Endothelial cell of umbilical vein (primary cell): ENCODE data around the gene SLC25A21. TPM values are rescaled to one million over a fixed set of nuclear protein-coding genes. Genes with fewer than 3 reads are reported as not detected.

Experiments used
- BruUV-seq: library from RNA; stranded (reverse); fragments of 400-500 nt; replicated peaks from 2 replicates; lab custom pipeline; 2021; lab: Mats Ljungman, UMichigan
- CTCF ChIA-PET: fragments of 300-600, 350-600 bp; sonication (Branson Sonifier 250); formaldehyde crosslinking; loops from one replicate; lab custom pipeline; 2021; ENCODE audit warnings: antibody characterized with exemption, inconsistent platforms; lab: Charles Lee
- POLR2A ChIA-PET: fragments of 300-600, 350-600 bp; sonication (Branson Sonifier 250); formaldehyde crosslinking; loops from one replicate; lab custom pipeline; 2021; ENCODE audit warnings: antibody characterized with exemption, inconsistent platforms; lab: Charles Lee
- DNase-seq: peaks from one replicate; pipeline ENCODE4 v3.0.0-alpha.2; 2011; ENCODE audit warnings: low read depth, low spot score
- FAIRE-seq: peaks from 2 replicates; lab custom pipeline; 2011; peaks lifted over from hg19 to GRCh38; lab: Jason Lieb, UNC
- H2AFZ ChIP-seq: 2 replicates; pipeline ENCODE4 v1.6.0; 2012; ENCODE audit warnings: low read depth, low read length, control low read depth, inconsistent platforms
- H3K27ac ChIP-seq: 2 replicates; pipeline ENCODE4 v1.5.1; 2011; ENCODE audit warnings: low read depth, mild to moderate bottlenecking, control low read depth, low read length, moderate library complexity; ENCODE audit not compliant: insufficient read depth
- H3K27me3 ChIP-seq, 2 experiments: 2 replicates each; pipeline versions ENCODE4 v1.6.0 to v1.6.1; 2011; ENCODE audit warnings: low read length in 2 of 2, mixed read lengths in 1 of 2; ENCODE audit not compliant: control insufficient read depth in 2 of 2, insufficient read depth in 2 of 2
- H3K36me3 ChIP-seq, 2 experiments: 2 replicates in 1 of 2; 3 replicates in 1 of 2; pipeline ENCODE4 v1.5.1; 2011; ENCODE audit warnings: low read length in 2 of 2, mild to moderate bottlenecking in 1 of 2, moderate library complexity in 1 of 2; ENCODE audit not compliant: control insufficient read depth in 2 of 2, insufficient read depth in 2 of 2; ENCODE audit errors: extremely low read depth in 1 of 2
- H3K4me1 ChIP-seq: 3 replicates; pipeline ENCODE4 v1.5.1; 2011; ENCODE audit warnings: mild to moderate bottlenecking, low read length; ENCODE audit not compliant: control insufficient read depth, insufficient read depth; ENCODE audit errors: extremely low read depth
- H3K4me2 ChIP-seq: 2 replicates; pipeline ENCODE4 v1.6.1; 2011; ENCODE audit warnings: low read length, control low read depth, mixed read lengths; ENCODE audit not compliant: insufficient read depth
- H3K4me3 ChIP-seq, 3 experiments: fragments of 200-600 bp in 1 of 3; sonication (generic), shearing (Covaris generic) in 1 of 3; replicated peaks in 1 of 3; 2 replicates each; pipeline ENCODE4 v1.5.1; 2011 to 2016; ENCODE audit warnings: control low read depth in 3 of 3, low read length in 3 of 3, mild to moderate bottlenecking in 2 of 3, inconsistent platforms in 1 of 3, low read depth in 1 of 3, moderate library complexity in 1 of 3; ENCODE audit not compliant: insufficient read depth in 1 of 3
- H3K79me2 ChIP-seq: 2 replicates; pipeline ENCODE4 v1.6.0; 2012; ENCODE audit warnings: low read length, inconsistent platforms; ENCODE audit not compliant: control insufficient read depth, insufficient read depth
- H3K9ac ChIP-seq: replicated peaks from 2 replicates; pipeline ENCODE3; 2011; ENCODE audit warnings: low read length, control low read depth; ENCODE audit not compliant: insufficient read depth; ENCODE audit errors: extremely low read depth
- H3K9me1 ChIP-seq: replicated peaks from 3 replicates; pipeline ENCODE4 v1.6.0; 2011; ENCODE audit warnings: mild to moderate bottlenecking, low read length; ENCODE audit not compliant: control insufficient read depth, insufficient read depth; ENCODE audit errors: extremely low read depth
- H3K9me3 ChIP-seq: replicated peaks from 2 replicates; pipeline ENCODE4 v1.5.1; 2012; ENCODE audit warnings: low read length, inconsistent platforms; ENCODE audit not compliant: control insufficient read depth, insufficient read depth
- H4K20me1 ChIP-seq: replicated peaks from 2 replicates; pipeline ENCODE3; 2011; ENCODE audit warnings: mild to moderate bottlenecking, low read length; ENCODE audit not compliant: control insufficient read depth, insufficient read depth; ENCODE audit errors: extremely low read depth
- CTCF ChIP-seq, 2 donors: IDR thresholded peaks; 1 replicate in 1 of 2; 2 replicates in 1 of 2; pipeline ENCODE4 v1.5.1; 2011; ENCODE audit warnings: low read length in 2 of 2, mild to moderate bottlenecking in 2 of 2, moderate library complexity in 2 of 2, control low read depth in 1 of 2, inconsistent platforms in 1 of 2, low read depth in 1 of 2; ENCODE audit not compliant: insufficient read depth in 1 of 2; ENCODE audit errors: extremely low read depth in 1 of 2
- EZH2 ChIP-seq: IDR thresholded peaks from 2 replicates; pipeline ENCODE4 v1.6.1; 2012; ENCODE audit warnings: borderline replicate concordance, low read depth, mild to moderate bottlenecking, moderate library complexity, low read length, inconsistent platforms; ENCODE audit not compliant: severe bottlenecking
- FOS ChIP-seq: IDR thresholded peaks from 2 replicates; pipeline ENCODE4 v1.6.1; 2011; ENCODE audit warnings: mild to moderate bottlenecking, low read length, moderate library complexity, borderline replicate concordance; ENCODE audit not compliant: insufficient read depth
- GATA2 ChIP-seq: IDR thresholded peaks from 2 replicates; pipeline ENCODE4 v1.7.0; 2011; ENCODE audit warnings: low read depth, mild to moderate bottlenecking, moderate library complexity, mixed read lengths, low read length; ENCODE audit not compliant: insufficient read length, insufficient read depth
- JUN ChIP-seq: IDR thresholded peaks from 2 replicates; pipeline ENCODE4 v1.6.1; 2011; ENCODE audit warnings: borderline replicate concordance, low read depth; ENCODE audit not compliant: insufficient read length, insufficient read depth
- MAX ChIP-seq: IDR thresholded peaks from 2 replicates; pipeline ENCODE4 v1.6.1; 2011; ENCODE audit not compliant: insufficient read depth, insufficient read length
- MYC ChIP-seq: IDR thresholded peaks from one replicate; pipeline ENCODE4 v1.6.1; 2011; ENCODE audit warnings: mild to moderate bottlenecking, low read depth, low read length
- POLR2A ChIP-seq: IDR thresholded peaks from 2 replicates; pipeline ENCODE4 v1.6.1; 2012; ENCODE audit warnings: low read depth, mild to moderate bottlenecking, control low read depth, low read length
- POLR2AphosphoS5 ChIP-seq: IDR thresholded peaks from 2 replicates; pipeline ENCODE4 v1.6.1; 2012; ENCODE audit warnings: low read depth, mild to moderate bottlenecking, control low read depth, low read length, moderate library complexity; ENCODE audit not compliant: insufficient read depth
- dilution Hi-C: fragments of 300-500 bp; cut with MboI; formaldehyde crosslinking; loops from one replicate; pipeline ENCODE4 v1.15.0; 2019; ENCODE audit warnings: low sequenced_read_pairs; ENCODE audit not compliant: extremely low pct_ligation_motif_present
- intact Hi-C: fragments of 100-400 bp; cut with micrococcal nuclease; formaldehyde crosslinking; loops from one replicate; pipeline ENCODE4 v1.10.0; 2022
- polyA plus RNA-seq, 4 experiments: library from polyadenylated mRNA; depleted of rRNA in 3 of 4; stranded (reverse) in 3 of 4; unstranded in 1 of 4; fragments of >200 nt; gene quantifications; 2 replicates each; pipeline versions ENCODE4 v1.2.1 to v1.2.3, GENCODE V29; 2011 to 2012; ENCODE audit warnings: missing spikeins in 1 of 4
- total RNA-seq: library from RNA; stranded (reverse); gene quantifications from 2 replicates; pipeline ENCODE4 v1.2.3, GENCODE V29; 2021

SLC25A21 gene
- total and polyA plus RNA-seq, 2 donors (not counting 3 experiments of a cell fraction or from before 2014, with no cell fraction given), result 0.98 to 1.4 TPM

GRCh38 chr14:36879558-36879957, 292.8 kb downstream of the SLC25A21 start:
- Histone ChIP-seq H3K36me3 (no peaks in the 10 kb centered on the region), H3K9me3 (no peaks in the 10 kb centered on the region), H3K4me3 (no peak overlapping the region), H3K4me2 (no peak overlapping the region), H3K79me2 (no peaks in the 10 kb centered on the region), H3K27me3 (no peaks in the 10 kb centered on the region), H3K27ac (no peak overlapping the region), H3K4me1 (no peaks in the 10 kb centered on the region), H3K9me1 (no peaks in the 10 kb centered on the region), H3K9ac (no peak overlapping the region), H4K20me1 (peaks cover 2% of the 10 kb centered on the region), H2AFZ (no peak overlapping the region)
- no peak for FAIRE-seq
- no peak for DNase-seq
- intact Hi-C loops, result no loop called here
- POLR2A ChIA-PET, result no interaction called here
- dilution Hi-C loops, result no loop called here
- CTCF ChIA-PET, result interaction anchor here (2.0 kb wide), 1 partner anchor 238 kb away, joined by 6 read pairs; no protein-coding TSS in a partner anchor
- TF ChIP-seq CTCF (IDR thresholded peaks at IDR 0.05; ENCODE audit: extremely low read depth in 1 of 2, insufficient read depth in 1 of 2, low read depth in 1 of 2, low read length in 2 of 2), result no peak
- TF ChIP-seq FOS, result no peak
- TF ChIP-seq EZH2, result no peak
- no peak for TF ChIP-seq GATA2
- no peak for TF ChIP-seq MYC
- TF ChIP-seq POLR2A, result no peak
- TF ChIP-seq JUN, result no peak
- TF ChIP-seq MAX, result no peak
- no peak for TF ChIP-seq POLR2AphosphoS5
- no TSS peak for BruUV-seq
